Measurements from ENCODE around the gene TCF4. TPM values are rescaled to one million over a fixed set of nuclear protein-coding genes. Genes with fewer than 3 reads are reported as not detected.

The TCF4 gene
- total and polyA plus RNA-seq, 2 experiments from 2014 or later: 77.7 to 89.2 TPM

GRCh38 chr18:55575066-55575465 is 12.9 kb downstream of the TCF4 start:
- Histone ChIP-seq H3K4me3 (no peak overlapping the region), H3K27me3 (ENCODE audit: insufficient read depth) (no peaks in the 10 kb centered on the region), H3K27ac (ENCODE audit: low read depth) (no peak overlapping the region), H3K4me2 (no peak overlapping the region), H3K4me1 (ENCODE audit: insufficient read depth) (peaks cover 34% of the 10 kb centered on the region), H3F3A (replicated peaks; ENCODE audit: low read depth) (no peaks in the 10 kb centered on the region), H3K9me2 (ENCODE audit: insufficient read depth) (no peaks in the 10 kb centered on the region), H4K20me1 (replicated peaks; ENCODE audit: insufficient read depth) (peaks cover 10% of the 10 kb centered on the region), H3K36me3 (ENCODE audit: insufficient read depth) (no peaks in the 10 kb centered on the region), H2AFZ (no peak overlapping the region), H3K79me2 (replicated peaks; ENCODE audit: insufficient read depth) (peaks cover 96% of the 10 kb centered on the region)
- DNase-seq (ENCODE audit: low spot score) (no peak), ATAC-seq (no peak)
- no peak for TF ChIP-seq ETS1 (IDR thresholded peaks at IDR 0.05)
- no peak for TF ChIP-seq CTCF (conservative IDR thresholded peaks at IDR 0.05; ENCODE audit: low read depth in 2 of 2)
- TF ChIP-seq JUNB (IDR thresholded peaks at IDR 0.05; ENCODE audit: unreplicated experiment): no peak
- TF ChIP-seq STAT1 (IDR thresholded peaks at IDR 0.05; ENCODE audit: unreplicated experiment): no peak
- TF ChIP-seq ZNF331 (CRISPR knock-in tag; IDR thresholded peaks at IDR 0.05; ENCODE audit: low read depth): no peak
- no peak for TF ChIP-seq CREB1 (CRISPR knock-in tag; IDR thresholded peaks at IDR 0.05; ENCODE audit: low read depth)
- no peak for TF ChIP-seq ZNF114 (CRISPR knock-in tag; IDR thresholded peaks at IDR 0.05)
- no peak for TF ChIP-seq EZH2phosphoT487 (IDR thresholded peaks at IDR 0.05; ENCODE audit: unreplicated experiment)
- no peak for TF ChIP-seq POLR2AphosphoS5 (IDR thresholded peaks at IDR 0.05; ENCODE audit: low read depth)
- no peak for TF ChIP-seq NANOG (IDR thresholded peaks at IDR 0.05; ENCODE audit: borderline replicate concordance)
- TF ChIP-seq, protein P1, sequence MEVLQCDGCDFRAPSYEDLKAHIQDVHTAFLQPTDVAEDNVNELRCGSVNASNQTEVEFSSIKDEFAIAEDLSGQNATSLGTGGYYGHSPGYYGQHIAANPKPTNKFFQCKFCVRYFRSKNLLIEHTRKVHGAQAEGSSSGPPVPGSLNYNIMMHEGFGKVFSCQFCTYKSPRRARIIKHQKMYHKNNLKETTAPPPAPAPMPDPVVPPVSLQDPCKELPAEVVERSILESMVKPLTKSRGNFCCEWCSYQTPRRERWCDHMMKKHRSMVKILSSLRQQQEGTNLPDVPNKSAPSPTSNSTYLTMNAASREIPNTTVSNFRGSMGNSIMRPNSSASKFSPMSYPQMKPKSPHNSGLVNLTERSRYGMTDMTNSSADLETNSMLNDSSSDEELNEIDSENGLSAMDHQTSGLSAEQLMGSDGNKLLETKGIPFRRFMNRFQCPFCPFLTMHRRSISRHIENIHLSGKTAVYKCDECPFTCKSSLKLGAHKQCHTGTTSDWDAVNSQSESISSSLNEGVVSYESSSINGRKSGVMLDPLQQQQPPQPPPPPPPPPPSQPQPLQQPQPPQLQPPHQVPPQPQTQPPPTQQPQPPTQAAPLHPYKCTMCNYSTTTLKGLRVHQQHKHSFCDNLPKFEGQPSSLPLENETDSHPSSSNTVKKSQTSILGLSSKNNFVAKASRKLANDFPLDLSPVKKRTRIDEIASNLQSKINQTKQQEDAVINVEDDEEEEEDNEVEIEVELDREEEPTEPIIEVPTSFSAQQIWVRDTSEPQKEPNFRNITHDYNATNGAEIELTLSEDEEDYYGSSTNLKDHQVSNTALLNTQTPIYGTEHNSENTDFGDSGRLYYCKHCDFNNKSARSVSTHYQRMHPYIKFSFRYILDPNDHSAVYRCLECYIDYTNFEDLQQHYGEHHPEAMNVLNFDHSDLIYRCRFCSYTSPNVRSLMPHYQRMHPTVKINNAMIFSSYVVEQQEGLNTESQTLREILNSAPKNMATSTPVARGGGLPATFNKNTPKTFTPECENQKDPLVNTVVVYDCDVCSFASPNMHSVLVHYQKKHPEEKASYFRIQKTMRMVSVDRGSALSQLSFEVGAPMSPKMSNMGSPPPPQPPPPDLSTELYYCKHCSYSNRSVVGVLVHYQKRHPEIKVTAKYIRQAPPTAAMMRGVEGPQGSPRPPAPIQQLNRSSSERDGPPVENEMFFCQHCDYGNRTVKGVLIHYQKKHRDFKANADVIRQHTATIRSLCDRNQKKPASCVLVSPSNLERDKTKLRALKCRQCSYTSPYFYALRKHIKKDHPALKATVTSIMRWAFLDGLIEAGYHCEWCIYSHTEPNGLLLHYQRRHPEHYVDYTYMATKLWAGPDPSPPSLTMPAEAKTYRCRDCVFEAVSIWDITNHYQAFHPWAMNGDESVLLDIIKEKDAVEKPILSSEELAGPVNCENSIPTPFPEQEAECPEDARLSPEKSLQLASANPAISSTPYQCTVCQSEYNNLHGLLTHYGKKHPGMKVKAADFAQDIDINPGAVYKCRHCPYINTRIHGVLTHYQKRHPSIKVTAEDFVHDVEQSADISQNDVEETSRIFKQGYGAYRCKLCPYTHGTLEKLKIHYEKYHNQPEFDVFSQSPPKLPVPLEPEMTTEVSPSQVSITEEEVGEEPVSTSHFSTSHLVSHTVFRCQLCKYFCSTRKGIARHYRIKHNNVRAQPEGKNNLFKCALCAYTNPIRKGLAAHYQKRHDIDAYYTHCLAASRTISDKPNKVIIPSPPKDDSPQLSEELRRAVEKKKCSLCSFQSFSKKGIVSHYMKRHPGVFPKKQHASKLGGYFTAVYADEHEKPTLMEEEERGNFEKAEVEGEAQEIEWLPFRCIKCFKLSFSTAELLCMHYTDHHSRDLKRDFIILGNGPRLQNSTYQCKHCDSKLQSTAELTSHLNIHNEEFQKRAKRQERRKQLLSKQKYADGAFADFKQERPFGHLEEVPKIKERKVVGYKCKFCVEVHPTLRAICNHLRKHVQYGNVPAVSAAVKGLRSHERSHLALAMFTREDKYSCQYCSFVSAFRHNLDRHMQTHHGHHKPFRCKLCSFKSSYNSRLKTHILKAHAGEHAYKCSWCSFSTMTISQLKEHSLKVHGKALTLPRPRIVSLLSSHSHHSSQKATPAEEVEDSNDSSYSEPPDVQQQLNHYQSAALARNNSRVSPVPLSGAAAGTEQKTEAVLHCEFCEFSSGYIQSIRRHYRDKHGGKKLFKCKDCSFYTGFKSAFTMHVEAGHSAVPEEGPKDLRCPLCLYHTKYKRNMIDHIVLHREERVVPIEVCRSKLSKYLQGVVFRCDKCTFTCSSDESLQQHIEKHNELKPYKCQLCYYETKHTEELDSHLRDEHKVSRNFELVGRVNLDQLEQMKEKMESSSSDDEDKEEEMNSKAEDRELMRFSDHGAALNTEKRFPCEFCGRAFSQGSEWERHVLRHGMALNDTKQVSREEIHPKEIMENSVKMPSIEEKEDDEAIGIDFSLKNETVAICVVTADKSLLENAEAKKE (CRISPR knock-in tag; IDR thresholded peaks at IDR 0.05): no peak
- no peak for TF ChIP-seq REST (IDR thresholded peaks at IDR 0.05; ENCODE audit: unreplicated experiment)
- TF ChIP-seq EZH2 (IDR thresholded peaks at IDR 0.05; ENCODE audit: low read depth, unreplicated experiment): no peak
- H3K4me1 Mint-ChIP-seq: peaks cover 69% of the 10 kb centered on the region
- H3K27me3 Mint-ChIP-seq (ENCODE audit: insufficient read depth, low read depth, poor library complexity): peaks cover 4% of the 10 kb centered on the region
- no peak overlapping the region; the same call in 1 of the 2 replicates for H3K27ac Mint-ChIP-seq
- H3K4me3 Mint-ChIP-seq: no peak overlapping the region
- H3K36me3 Mint-ChIP-seq (ENCODE audit: low read depth): no peaks in the 10 kb centered on the region; the same call in 1 of the 3 replicates
- no peaks in the 10 kb centered on the region for H3K9me3 Mint-ChIP-seq

All from GM23338 (cell line).